Measurements from ENCODE around the gene CEP295NL.
"Not testable (repeated sequence)": the region's sequence is repeated elsewhere in the genome, so short reads cannot be mapped to it uniquely, and the experiment has no call there.

The CEP295NL gene

GRCh38 chr17:78902231-78902630, 770 bp downstream of the CEP295NL start:
- not testable (repeated sequence) for DNase-seq

- no peak for DNase-seq
These were observed 1.2 kb downstream of the CEP295NL start for GRCh38 chr17:78901806-78902205.

GRCh38 chr17:78900816-78901215, 2.2 kb downstream of the CEP295NL start:
- DNase-seq = no peak

- no peak for DNase-seq
These were observed 3.4 kb downstream of the CEP295NL start for GRCh38 chr17:78899361-78900260.

GRCh38 chr17:78898947-78899346, 4.1 kb downstream of the CEP295NL start:
- no peak for DNase-seq

- no peak for DNase-seq
These were observed 4.7 kb downstream of the CEP295NL start for GRCh38 chr17:78898075-78898836.

GRCh38 chr17:78897664-78898047, 5.3 kb downstream of the CEP295NL start:
- DNase-seq = no peak

- DNase-seq = no peak
These were observed 6.0 kb downstream of the CEP295NL start for GRCh38 chr17:78896834-78897663.

GRCh38 chr17:78896091-78896833, 6.7 kb downstream of the CEP295NL start:
- DNase-seq = no peak

GRCh38 chr17:78895322-78895721, 7.7 kb downstream of the CEP295NL start:
- no peak for DNase-seq

- no peak for DNase-seq
These were observed 9.3 kb downstream of the CEP295NL start for GRCh38 chr17:78893684-78894083.

GRCh38 chr17:78892936-78893379, 10.0 kb downstream of the CEP295NL start:
- DNase-seq = no peak

GRCh38 chr17:78892520-78892919, 10.5 kb downstream of the CEP295NL start:
- DNase-seq = no peak

- DNase-seq = no peak
These were observed 10.9 kb downstream of the CEP295NL start for GRCh38 chr17:78892062-78892456.

- DNase-seq = no peak
These were observed 11.5 kb downstream of the CEP295NL start for GRCh38 chr17:78891406-78892061.

GRCh38 chr17:78890498-78890897, 12.5 kb downstream of the CEP295NL start:
- peak; percentile 26 for DNase-seq

GRCh38 chr17:78890096-78890495, 12.9 kb downstream of the CEP295NL start:
- not testable (repeated sequence) for DNase-seq

- no peak for DNase-seq
These were observed 13.5 kb downstream of the CEP295NL start for GRCh38 chr17:78889531-78889930.

GRCh38 chr17:78888941-78889518, 14.0 kb downstream of the CEP295NL start:
- no peak for DNase-seq

GRCh38 chr17:78886954-78887353, 16.0 kb downstream of the CEP295NL start:
- no peak for DNase-seq

- no peak for DNase-seq
These were observed 17.0 kb downstream of the CEP295NL start for GRCh38 chr17:78885956-78886355.
